HS-27A (cell line): ENCODE results near the gene GPS2.

ENCODE experiments used
- DNase-seq: peaks from one replicate; pipeline ENCODE4 v3.0.0-alpha.2; 2012; ENCODE audit warnings: low read depth, missing footprints

The GPS2 gene

GRCh38 chr17:7317161-7317803, 2.1 kb upstream of the GPS2 start:
- DNase-seq = no peak

- no peak for DNase-seq
These were observed 543 bp upstream of the GPS2 start for GRCh38 chr17:7315570-7316235.

GRCh38 chr17:7313890-7314718, 1.1 kb downstream of the GPS2 start:
- no peak for DNase-seq

- DNase-seq = no peak
These were observed 1.9 kb downstream of the GPS2 start for GRCh38 chr17:7313088-7313889.

- no peak for DNase-seq
These were observed 2.6 kb downstream of the GPS2 start for GRCh38 chr17:7312432-7313087.

- DNase-seq = no peak
These were observed 4.0 kb downstream of the GPS2 start for GRCh38 chr17:7311110-7311705.

GRCh38 chr17:7309628-7310027, 5.5 kb downstream of the GPS2 start:
- no peak for DNase-seq

- no peak for DNase-seq
These were observed 6.3 kb downstream of the GPS2 start for GRCh38 chr17:7308625-7309433.

- no peak for DNase-seq
These were observed 7.2 kb downstream of the GPS2 start for GRCh38 chr17:7307686-7308624.

- DNase-seq = peak; percentile 95
These were observed 8.1 kb downstream of the GPS2 start, which contains the start of gene EIF5A for GRCh38 chr17:7306911-7307685. EIF5A (plus strand) TSS chr17:7307628; CDS start chr17:7309636, 2,008 bp downstream.

- DNase-seq = no peak
These were observed 11.0 kb downstream of the GPS2 start for GRCh38 chr17:7304179-7304578.

- DNase-seq = no peak
These were observed 18.8 kb downstream of the GPS2 start for GRCh38 chr17:7296189-7296861.

- DNase-seq = no peak
These were observed 19.7 kb downstream of the GPS2 start for GRCh38 chr17:7295230-7296180.

GRCh38 chr17:7294614-7295153, 20.5 kb downstream of the GPS2 start, which contains the start of gene YBX2:
YBX2 (minus strand) TSS chr17:7294639; CDS start chr17:7294500, 139 bp downstream.
- no peak for DNase-seq

- DNase-seq = no peak
These were observed 21.1 kb downstream of the GPS2 start for GRCh38 chr17:7293816-7294613.
